Breast epithelium (tissue), 4 donors: ENCODE results near the gene TMEM238L. TPM values are rescaled to one million over a fixed set of nuclear protein-coding genes. Genes with fewer than 3 reads are reported as not detected.
A peak's percentile ranks its signal among the peaks of the same experiment; 100 is the strongest.

Experiments used
- DNase-seq, 2 donors: peaks; one replicate each; pipeline ENCODE4 v3.0.0-alpha.2; 2019; ENCODE audit warnings: low spot score in 2 of 2
- H3K27ac ChIP-seq, 2 donors: fragments of 200-600 bp; sonication (generic) in 1 of 2; one replicate each; pipeline ENCODE4 v1.5.1; 2016 to 2019; ENCODE audit warnings: mild to moderate bottlenecking in 1 of 2
- H3K27me3 ChIP-seq, 2 donors: fragments of 200-600 bp; sonication (generic) in 1 of 2; one replicate each; pipeline versions ENCODE4 v1.5.1 to v1.6.0; 2017 to 2019; ENCODE audit warnings: control low read depth in 1 of 2, mild to moderate bottlenecking in 1 of 2
- H3K36me3 ChIP-seq: fragments of 200-600 bp; one replicate; pipeline ENCODE4 v1.5.1; 2019
- H3K4me1 ChIP-seq, 2 donors: fragments of 200-600 bp; sonication (generic); one replicate each; pipeline ENCODE4 v1.5.1; 2016 to 2019; ENCODE audit warnings: control low read depth in 1 of 2
- H3K4me3 ChIP-seq, 3 donors: fragments of 200-600 bp; sonication (generic); 1 replicate in 2 of 3; 2 replicates in 1 of 3; pipeline ENCODE4 v1.5.1; 2016 to 2019; ENCODE audit warnings: mild to moderate bottlenecking in 3 of 3, moderate library complexity in 2 of 3
- H3K9me3 ChIP-seq, 2 donors: fragments of 200-600 bp; sonication (generic) in 1 of 2; one replicate each; pipeline ENCODE4 v1.5.1; 2016 to 2019; ENCODE audit warnings: control low read depth in 1 of 2
- CTCF ChIP-seq, 3 donors: fragments of 450-650 bp; IDR thresholded peaks; one replicate each; pipeline ENCODE4 v1.5.1; 2016 to 2017; ENCODE audit warnings: antibody characterized with exemption in 3 of 3, mild to moderate bottlenecking in 3 of 3, moderate library complexity in 3 of 3
- POLR2A ChIP-seq: fragments of 450-650 bp; IDR thresholded peaks from one replicate; pipeline ENCODE4 v1.6.1; 2016; ENCODE audit warnings: antibody characterized with exemption, mild to moderate bottlenecking, moderate library complexity
- POLR2AphosphoS5 ChIP-seq, 3 donors: sonication (generic); formaldehyde crosslinking; IDR thresholded peaks; one replicate each; pipeline ENCODE4 v1.6.1; 2017; ENCODE audit warnings: antibody characterized with exemption in 3 of 3
- intact Hi-C: fragments of 100-400 bp; cut with DNase I; formaldehyde crosslinking; loops from one replicate; pipeline ENCODE4 v1.15.1; 2023; ENCODE audit warnings: low total_unique reads
- total RNA-seq, 3 donors: library from RNA; depleted of rRNA; stranded (reverse); fragments of >200 nt; gene quantifications; one replicate each; pipeline ENCODE4 v1.1.0, GENCODE V29; 2016

Gene TMEM238L
- total RNA-seq, 3 donors from 2014 or later: 0.66 TPM; not detected in 2

- Histone ChIP-seq H3K9me3 (no peaks in the 10 kb centered on the region), H3K4me1 (peaks cover 0 to under 1% of the 10 kb centered on the region in 2 donors), H3K4me3 (no peak overlapping the region), H3K27ac (no peak overlapping the region), H3K27me3 (no peaks in the 10 kb centered on the region), H3K36me3 (no peaks in the 10 kb centered on the region)
- no peak for DNase-seq
- intact Hi-C loops: no loop called here
- TF ChIP-seq POLR2A: no peak
- no peak for TF ChIP-seq POLR2AphosphoS5 (IDR thresholded peaks at IDR 0.05)
- TF ChIP-seq CTCF (IDR thresholded peaks at IDR 0.05): no peak
Observed at GRCh38 chr17:10761281-10761680, 42.6 kb downstream of the TMEM238L start.

- no peak overlapping the region for H3K4me3 ChIP-seq
- intact Hi-C loops: no loop called here
- peaks cover 0 to 3% of the 10 kb centered on the region in 2 donors for H3K4me1 ChIP-seq
- no peak overlapping the region for H3K27ac ChIP-seq
- no peaks in the 10 kb centered on the region for H3K36me3 ChIP-seq
- TF ChIP-seq POLR2AphosphoS5 (IDR thresholded peaks at IDR 0.05): no peak
- no peak for TF ChIP-seq CTCF (IDR thresholded peaks at IDR 0.05)
- TF ChIP-seq POLR2A: no peak
- no peaks in the 10 kb centered on the region for H3K9me3 ChIP-seq
- DNase-seq: no peak
- H3K27me3 ChIP-seq: no peaks in the 10 kb centered on the region
Observed at GRCh38 chr17:10758062-10758461, 45.8 kb downstream of the TMEM238L start.

GRCh38 chr17:10757647-10758046 lies 46.3 kb downstream of the TMEM238L start:
- Histone ChIP-seq H3K27ac (peak overlapping the region; percentile 67 to 68), H3K36me3 (no peaks in the 10 kb centered on the region), H3K9me3 (no peaks in the 10 kb centered on the region), H3K4me3 (no peak overlapping the region), H3K4me1 (peaks cover 0 to 3% of the 10 kb centered on the region in 2 donors), H3K27me3 (no peaks in the 10 kb centered on the region)
- intact Hi-C loops: no loop called here
- DNase-seq: no peak
- TF ChIP-seq POLR2AphosphoS5 (IDR thresholded peaks at IDR 0.05) (no peak), POLR2A (no peak), CTCF (IDR thresholded peaks at IDR 0.05) (no peak)

- peaks cover 0 to 3% of the 10 kb centered on the region in 2 donors for H3K4me1 ChIP-seq
- no peaks in the 10 kb centered on the region for H3K27me3 ChIP-seq
- peak overlapping the region; percentile 67 to 68 for H3K27ac ChIP-seq
- intact Hi-C loops: no loop called here
- no peaks in the 10 kb centered on the region for H3K9me3 ChIP-seq
- no peaks in the 10 kb centered on the region for H3K36me3 ChIP-seq
- no peak overlapping the region for H3K4me3 ChIP-seq
- peak; percentile 34 to 84 for DNase-seq
- TF ChIP-seq POLR2A (no peak), POLR2AphosphoS5 (IDR thresholded peaks at IDR 0.05) (no peak), CTCF (IDR thresholded peaks at IDR 0.05) (no peak)
Observed at GRCh38 chr17:10757067-10757466, 46.8 kb downstream of the TMEM238L start.

- H3K27me3 ChIP-seq: no peaks in the 10 kb centered on the region
- DNase-seq: no peak
- no peaks in the 10 kb centered on the region for H3K9me3 ChIP-seq
- TF ChIP-seq CTCF (IDR thresholded peaks at IDR 0.05): no peak
- TF ChIP-seq POLR2AphosphoS5 (IDR thresholded peaks at IDR 0.05): no peak
- TF ChIP-seq POLR2A: no peak
- H3K4me3 ChIP-seq: no peak overlapping the region
- H3K4me1 ChIP-seq: peaks cover 0 to 3% of the 10 kb centered on the region in 2 donors
- intact Hi-C loops: no loop called here
- peak overlapping the region; percentile 67 to 68 for H3K27ac ChIP-seq
- H3K36me3 ChIP-seq: no peaks in the 10 kb centered on the region
Observed at GRCh38 chr17:10756619-10757018, 47.3 kb downstream of the TMEM238L start.
